ENCODE measurements around the gene CCDC57. TPM values are rescaled to one million over a fixed set of nuclear protein-coding genes. Genes with fewer than 3 reads are reported as not detected.
A peak's percentile ranks its signal among the peaks of the same experiment; 100 is the strongest.

The CCDC57 gene
- total RNA-seq, 2 donors from 2014 or later: 5.1 to 7.4 TPM

GRCh38 chr17:82101301-82101715 is 111.3 kb downstream of the CCDC57 start:
- Histone ChIP-seq H3K27ac (peak overlapping the region; percentile 31 to 69), H3K9me3 (no peaks in the 10 kb centered on the region), H3K4me3 (no peak overlapping the region), H3K4me1 (peaks cover 0 to 68% of the 10 kb centered on the region in 2 donors), H3K36me3 (no peaks in the 10 kb centered on the region), H3K27me3 (no peaks in the 10 kb centered on the region)
- TF ChIP-seq, protein P1, sequence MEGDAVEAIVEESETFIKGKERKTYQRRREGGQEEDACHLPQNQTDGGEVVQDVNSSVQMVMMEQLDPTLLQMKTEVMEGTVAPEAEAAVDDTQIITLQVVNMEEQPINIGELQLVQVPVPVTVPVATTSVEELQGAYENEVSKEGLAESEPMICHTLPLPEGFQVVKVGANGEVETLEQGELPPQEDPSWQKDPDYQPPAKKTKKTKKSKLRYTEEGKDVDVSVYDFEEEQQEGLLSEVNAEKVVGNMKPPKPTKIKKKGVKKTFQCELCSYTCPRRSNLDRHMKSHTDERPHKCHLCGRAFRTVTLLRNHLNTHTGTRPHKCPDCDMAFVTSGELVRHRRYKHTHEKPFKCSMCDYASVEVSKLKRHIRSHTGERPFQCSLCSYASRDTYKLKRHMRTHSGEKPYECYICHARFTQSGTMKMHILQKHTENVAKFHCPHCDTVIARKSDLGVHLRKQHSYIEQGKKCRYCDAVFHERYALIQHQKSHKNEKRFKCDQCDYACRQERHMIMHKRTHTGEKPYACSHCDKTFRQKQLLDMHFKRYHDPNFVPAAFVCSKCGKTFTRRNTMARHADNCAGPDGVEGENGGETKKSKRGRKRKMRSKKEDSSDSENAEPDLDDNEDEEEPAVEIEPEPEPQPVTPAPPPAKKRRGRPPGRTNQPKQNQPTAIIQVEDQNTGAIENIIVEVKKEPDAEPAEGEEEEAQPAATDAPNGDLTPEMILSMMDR (IDR thresholded peaks at IDR 0.05): no peak
- DNase-seq (ENCODE audit: low spot score): no peak

DNA sequence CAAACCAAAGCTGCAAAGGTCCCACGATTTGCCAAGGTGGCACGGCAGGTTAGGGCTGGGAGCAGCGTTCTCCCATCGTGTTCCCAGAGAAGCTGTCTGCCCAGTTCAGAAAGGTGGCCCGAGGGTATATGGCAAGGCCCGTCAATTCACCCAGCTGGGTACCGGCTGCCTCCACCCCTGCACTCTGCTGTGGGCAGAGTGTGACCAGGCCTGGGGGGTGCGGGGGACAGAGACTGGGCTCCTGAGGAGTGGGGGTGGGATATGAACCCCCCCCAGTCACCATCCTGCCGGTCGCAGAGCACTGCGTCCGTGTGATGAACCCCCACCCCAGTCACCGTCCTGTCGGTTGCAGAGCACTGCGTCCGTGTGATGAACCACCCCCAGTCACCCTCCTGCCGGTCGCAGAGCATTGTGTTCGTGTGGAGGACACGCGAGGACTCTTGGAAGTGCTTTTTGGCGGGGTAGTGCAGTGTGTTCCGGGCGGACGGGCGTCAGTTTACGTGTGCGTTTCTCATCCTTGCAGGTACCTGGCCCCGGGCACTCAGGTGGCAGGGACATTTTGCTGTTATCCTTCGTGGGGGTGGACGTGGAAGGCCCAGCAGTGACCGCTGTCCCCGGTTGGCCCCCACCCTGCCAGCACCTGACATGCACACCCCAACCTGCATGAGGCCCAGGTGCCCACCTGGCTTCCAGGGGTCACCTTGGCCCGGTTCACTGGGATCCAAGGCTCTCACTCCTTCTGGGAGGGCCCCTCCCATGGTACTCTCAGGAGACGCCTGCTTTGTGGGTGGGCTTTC is 111.9 kb downstream of the CCDC57 start:
- H3K36me3 ChIP-seq: peaks cover 4% of the 10 kb centered on the region
- no peaks in the 10 kb centered on the region for H3K9me3 ChIP-seq
- peaks cover 0 to 63% of the 10 kb centered on the region in 2 donors for H3K4me1 ChIP-seq
- no peak for DNase-seq (ENCODE audit: low spot score)
- peak overlapping the region; percentile 69 to 90 for H3K27ac ChIP-seq
- TF ChIP-seq, protein P1 (IDR thresholded peaks at IDR 0.05): no peak
- H3K4me3 ChIP-seq: no peak overlapping the region
- no peaks in the 10 kb centered on the region for H3K27me3 ChIP-seq

GRCh38 chr17:82098939-82099763 is 113.5 kb downstream of the CCDC57 start:
- Histone ChIP-seq H3K4me1 (peaks cover 0 to 57% of the 10 kb centered on the region in 2 donors), H3K9me3 (no peaks in the 10 kb centered on the region), H3K27me3 (no peaks in the 10 kb centered on the region), H3K36me3 (peaks cover 19% of the 10 kb centered on the region), H3K27ac (peak overlapping the region; percentile 82 to 90), H3K4me3 (peak overlapping the region; percentile 37 to 81)
- no peak for DNase-seq (ENCODE audit: low spot score)
- TF ChIP-seq, protein P1 (IDR thresholded peaks at IDR 0.05): no peak

GRCh38 chr17:82098169-82098938 is 114.3 kb downstream of the CCDC57 start, which contains the start of gene FASN:
FASN (minus strand) TSS chr17:82098236; CDS start chr17:82096445, 1,791 bp downstream.
- TF ChIP-seq, protein P1 (IDR thresholded peaks at IDR 0.05): peak in 1 of 2 donors; percentile 40
- no peaks in the 10 kb centered on the region for H3K27me3 ChIP-seq
- DNase-seq (ENCODE audit: low spot score): peak; percentile 94
- H3K27ac ChIP-seq: peak within 1 kb of the TSS; percentile 90
- peaks cover 0 to 49% of the 10 kb centered on the region in 2 donors for H3K4me1 ChIP-seq
- H3K4me3 ChIP-seq: peak within 1 kb of the TSS; percentile 72 to 81
- H3K9me3 ChIP-seq: no peaks in the 10 kb centered on the region
- H3K36me3 ChIP-seq: peaks cover 27% of the 10 kb centered on the region

GRCh38 chr17:82097919-82098168 is 114.8 kb downstream of the CCDC57 start:
- Histone ChIP-seq H3K27ac (peak overlapping the region; percentile 90), H3K9me3 (no peaks in the 10 kb centered on the region), H3K4me3 (peak overlapping the region; percentile 72 to 81), H3K27me3 (no peaks in the 10 kb centered on the region), H3K4me1 (peaks cover 0 to 46% of the 10 kb centered on the region in 2 donors), H3K36me3 (peaks cover 32% of the 10 kb centered on the region)
- no peak for DNase-seq (ENCODE audit: low spot score)
- TF ChIP-seq, protein P1 (IDR thresholded peaks at IDR 0.05): no peak

All from right atrium auricular region (tissue), 2 donors.